GM18517 (cell line): ENCODE results near the gene ME3.

Source experiments
- ATAC-seq: cut with Tn5 transposase; IDR thresholded peaks from one replicate; pipeline ENCODE4 v1.9.1; 2021; ENCODE audit warnings: mild to moderate bottlenecking, moderate library complexity; ENCODE audit not compliant: unreplicated experiment

ME3 gene

DNA sequence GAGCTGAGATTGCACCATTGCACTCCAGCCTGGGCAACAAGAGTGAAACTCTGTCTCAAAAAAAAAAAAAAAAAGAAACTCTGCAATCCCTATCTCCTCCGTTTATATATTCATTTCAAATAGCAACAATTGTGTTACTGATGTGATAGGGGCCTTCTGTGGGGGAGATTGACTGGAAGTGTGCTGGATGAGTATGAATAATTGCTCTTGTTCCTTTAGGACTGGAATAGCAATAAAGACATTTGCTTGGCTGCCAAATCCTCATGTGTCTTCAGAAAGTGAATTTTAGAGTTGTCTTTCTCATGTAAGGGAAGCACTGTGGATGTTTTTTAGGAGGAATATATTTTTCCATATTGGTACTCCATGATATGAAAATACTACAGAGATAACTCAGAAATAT is 21.1 kb upstream of the ME3 start:
- no peak for ATAC-seq

DNA sequence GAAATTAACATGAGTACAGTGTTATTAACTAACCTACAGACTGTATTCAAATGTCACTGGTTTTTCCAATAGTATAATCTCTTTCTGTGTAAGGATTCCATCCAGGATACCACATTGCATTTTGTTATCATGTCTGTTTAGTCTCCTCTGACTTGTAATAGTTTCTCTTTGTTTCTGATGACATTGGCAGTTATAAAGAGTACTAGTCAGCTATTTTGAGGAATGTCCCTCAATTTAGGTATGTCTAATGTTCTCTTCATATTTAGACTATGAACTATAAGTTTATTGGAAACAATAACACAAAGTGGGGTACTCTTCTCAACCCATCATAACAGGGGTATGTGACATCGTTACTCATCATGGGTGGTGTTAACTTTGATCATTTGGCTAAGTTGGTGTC is 20.3 kb upstream of the ME3 start:
- no peak for ATAC-seq

DNA sequence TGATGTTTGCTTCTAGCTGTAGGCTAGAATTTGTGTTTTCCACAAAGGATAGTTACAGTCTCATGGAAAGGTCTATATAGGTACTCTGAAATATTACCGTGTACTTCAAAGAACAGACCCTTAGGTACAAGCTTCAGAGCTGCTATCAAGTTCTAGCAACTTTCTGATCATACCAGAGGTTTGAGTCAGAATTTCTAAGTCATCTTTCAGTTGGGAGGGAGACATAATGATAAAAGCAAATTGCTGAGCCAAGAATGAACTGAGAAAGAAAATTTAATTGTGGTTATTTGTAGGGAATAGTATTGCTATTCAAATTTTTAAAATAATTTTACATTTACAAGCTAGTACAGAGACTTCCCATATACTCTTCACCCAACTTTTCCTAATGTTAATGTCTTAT is 19.9 kb upstream of the ME3 start:
- no peak for ATAC-seq

DNA sequence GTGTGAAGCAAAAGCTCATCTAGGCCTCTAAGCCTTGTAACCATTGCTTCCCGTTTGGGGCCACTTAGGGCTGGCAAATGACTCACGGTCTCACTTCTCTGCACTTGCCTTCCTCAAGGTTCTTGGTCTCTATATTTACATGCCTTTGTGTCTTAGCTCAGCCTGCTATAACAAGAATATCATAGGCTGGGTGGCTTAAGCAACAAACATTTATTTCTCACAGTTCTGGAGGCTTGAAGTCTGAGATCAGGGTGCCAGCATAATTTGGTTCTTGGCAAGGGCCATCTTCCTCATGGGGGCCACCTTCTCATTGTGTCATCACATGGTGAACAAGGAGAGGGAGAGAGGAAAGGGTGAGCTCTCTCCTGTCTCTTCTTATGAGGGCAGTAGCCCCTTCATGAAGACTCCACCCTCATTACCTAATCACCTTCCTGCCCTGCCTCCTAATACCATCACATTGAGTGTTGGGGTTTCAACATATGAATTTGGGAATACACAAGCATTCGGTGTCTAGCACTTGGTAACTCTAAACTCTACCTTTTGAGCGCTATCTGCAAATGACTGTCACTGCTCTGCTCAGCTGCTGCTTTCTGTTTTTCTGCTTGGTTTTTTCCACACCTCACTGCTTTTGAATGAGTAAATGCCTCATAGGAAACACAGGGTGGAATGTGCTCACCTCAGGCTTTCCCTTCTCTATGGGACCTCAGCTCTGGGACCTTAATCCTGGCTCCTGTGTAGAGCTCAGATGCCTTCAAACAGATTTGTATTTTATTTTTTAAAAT is 16.2 kb upstream of the ME3 start:
- no peak for ATAC-seq

DNA sequence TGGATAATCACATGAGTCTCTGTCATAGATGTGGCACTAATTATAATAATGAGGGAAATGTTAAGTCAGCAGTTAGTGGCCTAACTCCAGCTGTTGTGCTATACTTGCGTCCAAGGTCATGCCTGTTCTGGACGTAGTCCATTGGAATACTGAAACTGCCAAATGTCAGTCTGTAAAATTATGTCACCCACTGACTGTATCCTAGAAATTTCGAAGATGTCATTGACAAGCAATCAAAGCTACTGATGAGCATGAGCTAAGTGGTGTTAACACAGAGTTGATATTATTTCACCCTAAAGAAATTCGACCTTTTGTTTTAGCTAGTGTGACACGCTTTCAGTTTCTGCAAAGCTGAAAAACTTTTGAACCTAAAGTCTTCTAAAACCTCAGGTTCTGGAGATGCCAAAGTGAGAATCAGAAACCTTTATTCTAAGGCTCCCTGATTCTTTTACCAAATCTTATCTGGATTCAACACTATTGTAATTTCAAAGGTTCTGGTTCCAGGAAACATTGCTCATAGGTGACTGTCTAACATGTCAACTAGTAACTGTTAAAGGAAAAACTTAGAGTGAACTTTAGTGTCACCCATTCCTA is 14.9 kb upstream of the ME3 start:
- ATAC-seq = no peak

DNA sequence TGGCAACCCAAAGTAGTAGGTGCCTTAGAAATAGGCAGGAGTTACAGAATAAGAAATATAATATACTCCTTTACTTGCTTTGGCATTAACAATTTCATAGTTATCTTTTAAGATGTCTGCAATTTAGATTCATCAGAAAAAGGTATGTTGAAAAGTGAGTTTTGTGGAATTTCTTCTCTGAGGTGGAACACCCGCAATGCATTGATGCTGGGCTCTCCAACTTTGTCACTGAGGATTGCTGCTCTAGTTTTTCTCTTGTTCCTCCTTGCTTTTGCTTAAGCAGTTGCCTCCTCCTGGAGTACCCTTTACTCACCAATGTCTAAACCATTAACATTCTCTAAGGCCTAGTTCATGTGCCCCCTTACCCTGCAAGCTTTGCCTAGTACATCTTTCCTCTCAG is 14.1 kb upstream of the ME3 start:
- no peak for ATAC-seq

DNA sequence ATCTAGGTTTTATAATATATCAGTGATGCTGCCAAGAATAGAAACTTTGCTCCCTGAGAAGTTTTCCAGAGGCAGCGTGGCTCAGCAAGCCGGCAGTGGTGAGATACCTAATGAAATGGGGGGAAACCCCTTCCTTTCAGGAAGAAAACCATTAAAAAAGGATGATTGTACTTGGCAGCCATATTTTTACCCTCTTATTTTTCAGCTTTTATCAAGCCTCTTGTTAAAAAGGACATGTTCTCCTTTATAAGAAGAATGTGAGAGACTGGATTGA is 9.0 kb upstream of the ME3 start:
- no peak for ATAC-seq

DNA sequence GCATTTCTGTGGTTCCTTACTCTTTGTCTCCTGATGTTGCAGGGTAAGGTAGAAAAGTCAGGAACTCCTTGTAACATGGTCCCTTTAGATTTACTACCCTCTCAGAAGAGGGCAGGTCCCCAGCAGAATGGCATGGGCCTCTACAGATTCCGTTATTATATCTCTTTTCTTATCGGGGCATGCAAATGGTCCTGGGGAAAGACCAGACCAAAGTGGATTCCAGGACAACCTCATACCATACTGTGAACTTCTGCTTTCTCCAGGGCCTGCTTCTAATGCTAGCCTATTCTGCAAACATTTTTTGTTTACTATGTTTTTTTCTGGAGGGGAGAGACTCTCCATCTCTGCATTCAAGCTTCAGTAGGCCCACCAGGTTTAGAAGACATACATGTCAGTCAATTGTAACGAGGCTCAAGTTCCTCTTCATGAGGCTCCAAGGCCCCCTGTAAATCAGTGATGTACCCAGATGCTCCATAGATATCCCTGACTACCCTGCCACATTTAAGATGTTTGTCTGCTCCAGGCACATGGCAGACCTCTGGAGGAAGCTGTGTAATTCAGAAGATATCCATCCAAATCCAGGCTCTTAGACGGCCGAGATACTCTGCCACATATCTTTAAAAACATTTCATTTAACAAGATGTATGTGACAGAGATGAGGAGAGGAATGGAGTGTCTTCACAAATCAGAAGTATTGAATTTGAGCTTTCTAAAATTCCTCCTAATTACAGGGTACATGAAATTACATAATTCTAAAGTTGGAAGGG is 8.5 kb upstream of the ME3 start:
- ATAC-seq = no peak

DNA sequence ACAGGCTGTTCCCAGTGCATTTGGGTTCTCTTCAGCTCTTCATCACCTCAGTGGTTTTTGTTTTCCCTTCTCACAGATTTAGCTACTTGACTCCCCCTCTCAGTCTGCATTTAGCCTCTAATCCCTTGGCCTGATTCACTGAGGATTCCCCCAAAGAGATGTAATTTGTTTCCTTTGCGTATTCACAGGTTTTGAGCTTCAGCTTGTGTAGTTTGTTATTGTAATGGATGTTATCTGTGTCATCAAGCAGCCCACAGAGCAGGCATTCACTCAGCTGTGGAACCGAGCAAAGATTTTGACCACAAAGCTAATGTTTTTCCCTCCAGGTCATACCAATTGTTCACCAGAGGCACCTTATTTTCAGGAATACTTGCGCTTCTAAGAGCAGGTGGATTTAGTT is 6.4 kb upstream of the ME3 start:
- ATAC-seq = no peak

DNA sequence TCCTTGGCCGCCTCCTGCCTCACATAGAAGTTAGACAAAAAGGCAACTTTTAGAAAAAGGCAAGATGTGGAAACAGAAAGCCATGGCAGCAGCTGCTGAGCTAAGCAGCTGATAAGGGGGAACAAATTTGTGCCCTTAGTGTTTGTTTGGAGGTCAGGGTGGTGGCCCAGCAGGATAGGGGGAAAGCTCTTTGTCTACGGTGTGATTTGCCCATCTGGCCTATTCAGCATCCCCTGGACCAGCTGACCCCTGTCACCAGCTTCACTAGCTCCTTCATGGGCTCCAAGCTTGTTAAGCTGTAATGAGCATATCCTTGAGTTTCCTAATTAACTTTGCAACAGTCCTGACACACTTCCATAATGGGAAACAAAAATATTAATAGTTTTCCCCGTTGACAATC is 5.9 kb upstream of the ME3 start:
- no peak for ATAC-seq

DNA sequence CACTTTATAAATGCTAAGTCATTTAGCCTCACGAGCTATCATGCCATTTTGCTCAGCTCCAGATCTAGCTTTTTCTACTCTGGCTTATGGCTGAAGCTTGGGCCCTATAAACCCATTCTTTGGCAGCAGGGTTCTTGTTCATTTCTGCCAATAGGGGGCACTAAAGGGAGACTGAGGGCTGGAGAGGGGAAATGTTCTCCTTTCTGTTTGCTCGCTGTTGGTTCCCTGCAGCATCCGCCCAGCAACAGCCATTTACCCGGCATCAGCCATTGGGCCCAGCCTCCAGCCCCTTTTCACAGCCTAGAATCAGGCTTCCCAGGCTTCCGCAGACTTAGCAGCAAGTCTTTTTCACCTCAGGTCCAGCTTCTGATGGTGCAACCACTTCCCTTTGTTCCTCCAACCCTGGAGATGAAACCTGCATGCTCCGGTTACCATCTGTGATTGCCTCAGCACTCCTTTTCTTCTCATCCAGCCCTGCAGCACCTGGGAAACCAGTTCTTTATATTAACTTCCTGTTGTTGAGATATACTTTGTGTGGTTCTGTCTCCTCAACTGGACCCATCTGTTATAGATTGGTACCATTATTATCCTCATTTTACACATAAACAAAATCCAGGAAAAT is 4.2 kb upstream of the ME3 start:
- ATAC-seq = no peak

DNA sequence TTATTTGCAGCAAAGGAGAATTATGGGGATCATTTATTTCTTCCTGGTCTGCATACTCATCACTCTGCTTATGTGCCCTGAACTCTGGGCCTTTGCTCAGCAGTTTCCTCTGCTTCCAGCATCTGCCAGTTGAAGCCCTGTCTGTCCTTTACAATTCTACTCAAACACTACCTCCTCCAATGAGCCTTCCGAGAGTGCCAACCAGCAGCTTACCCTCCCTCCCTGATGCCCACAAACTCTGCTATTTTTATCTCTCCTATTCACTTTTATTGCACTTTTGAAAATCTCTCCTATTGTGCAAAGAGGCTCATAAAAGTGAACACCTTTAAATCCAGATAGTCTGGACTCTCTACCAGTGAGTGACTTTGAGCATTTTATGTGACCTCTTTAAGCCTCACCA is 3.6 kb upstream of the ME3 start:
- ATAC-seq = no peak

DNA sequence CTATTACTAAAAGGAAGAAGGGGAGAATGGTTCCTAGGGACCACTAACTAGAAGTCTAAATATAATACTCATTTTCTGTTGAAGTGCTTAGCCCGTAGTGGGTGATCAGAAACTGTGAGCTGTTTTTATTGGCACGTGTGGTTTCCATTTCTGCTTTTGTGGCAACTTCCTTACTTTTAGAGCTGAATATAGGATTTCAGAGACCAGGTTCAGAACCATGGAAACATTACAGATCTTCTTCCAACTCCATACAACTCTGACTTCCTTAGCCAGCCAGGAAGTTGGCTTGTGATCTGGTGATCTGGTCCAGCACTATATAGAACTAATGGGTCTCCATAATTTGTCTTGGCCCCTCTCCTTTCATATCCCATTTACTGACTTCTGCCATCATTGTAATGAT is 2.6 kb upstream of the ME3 start:
- ATAC-seq = no peak

DNA sequence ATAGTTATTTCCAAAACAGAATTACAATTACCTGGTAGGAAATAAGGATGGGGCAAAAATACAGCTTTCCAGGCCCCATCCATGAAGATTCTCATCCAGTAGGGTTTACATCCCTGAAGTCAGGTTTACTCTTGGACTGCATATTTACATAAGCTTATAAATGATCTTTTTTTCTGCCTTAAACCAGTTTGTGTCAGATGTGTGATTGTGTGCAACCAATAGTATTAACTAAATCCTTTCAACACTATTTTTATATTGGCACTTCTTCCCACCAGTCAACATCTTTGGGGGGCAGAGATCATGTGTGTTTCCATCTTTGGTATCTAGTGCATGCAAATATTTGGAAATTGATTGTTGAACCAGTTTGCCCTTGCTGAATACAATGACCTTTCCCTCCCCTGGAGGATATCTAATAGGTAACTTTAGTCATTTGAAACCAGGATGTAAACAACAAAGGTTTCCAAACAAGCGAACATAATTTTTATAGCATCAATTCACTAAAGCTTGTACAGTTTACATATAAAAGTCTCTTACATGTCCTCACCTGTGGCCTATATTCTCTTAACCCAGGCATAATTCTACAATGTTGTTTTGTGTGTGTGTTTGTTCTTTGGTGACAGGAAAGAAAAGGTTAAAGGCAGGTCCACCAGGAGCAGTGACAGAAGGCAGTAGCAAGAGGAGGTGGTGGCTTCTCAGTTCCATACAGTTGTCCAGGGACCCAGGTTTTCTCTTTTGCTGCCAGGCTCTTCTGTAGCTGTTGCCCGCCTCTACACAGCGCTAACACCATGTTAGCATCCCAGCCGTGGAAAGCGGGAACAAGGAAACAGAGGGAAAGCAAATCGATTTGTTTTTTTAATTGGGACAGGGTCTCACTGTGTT is 1.7 kb upstream of the ME3 start:
- no peak for ATAC-seq

DNA sequence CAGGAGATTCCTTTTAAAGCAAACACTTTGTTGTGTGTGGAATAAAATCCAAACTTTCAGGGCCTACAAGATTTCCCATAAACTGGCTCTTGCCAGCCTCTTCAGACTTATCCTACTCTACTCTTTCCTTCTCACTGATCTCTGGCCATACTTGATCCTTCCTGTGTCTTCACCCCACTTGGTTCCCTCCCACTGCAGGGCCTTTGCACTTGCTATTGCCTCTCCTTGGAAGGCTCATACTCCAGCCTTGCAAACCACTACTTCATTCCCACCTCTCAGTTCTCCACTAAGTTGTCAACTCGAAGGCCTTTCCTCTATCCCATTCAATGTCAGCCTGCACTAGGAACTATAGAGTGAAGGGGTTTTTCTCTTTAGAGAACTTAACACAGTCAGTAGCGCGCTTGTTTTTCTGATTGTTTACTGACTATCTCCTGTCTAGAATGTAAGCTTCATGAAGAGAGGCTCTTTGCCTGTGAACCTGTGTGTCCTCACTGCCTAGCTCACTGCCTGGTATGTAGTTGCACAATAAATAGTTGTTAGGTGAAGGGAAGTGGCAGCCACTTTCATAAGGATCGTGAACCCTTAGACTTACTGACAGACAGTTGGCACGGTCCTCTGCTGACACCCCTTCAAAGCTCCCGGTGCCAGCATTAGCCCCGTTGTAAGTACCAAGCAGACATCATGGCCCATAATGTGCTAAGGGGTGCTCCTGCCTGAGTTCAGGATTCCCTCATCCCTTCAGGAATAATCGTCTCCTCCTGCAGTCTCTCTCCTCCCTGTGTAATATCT is 833 bp upstream of the ME3 start:
- ATAC-seq = no peak

DNA sequence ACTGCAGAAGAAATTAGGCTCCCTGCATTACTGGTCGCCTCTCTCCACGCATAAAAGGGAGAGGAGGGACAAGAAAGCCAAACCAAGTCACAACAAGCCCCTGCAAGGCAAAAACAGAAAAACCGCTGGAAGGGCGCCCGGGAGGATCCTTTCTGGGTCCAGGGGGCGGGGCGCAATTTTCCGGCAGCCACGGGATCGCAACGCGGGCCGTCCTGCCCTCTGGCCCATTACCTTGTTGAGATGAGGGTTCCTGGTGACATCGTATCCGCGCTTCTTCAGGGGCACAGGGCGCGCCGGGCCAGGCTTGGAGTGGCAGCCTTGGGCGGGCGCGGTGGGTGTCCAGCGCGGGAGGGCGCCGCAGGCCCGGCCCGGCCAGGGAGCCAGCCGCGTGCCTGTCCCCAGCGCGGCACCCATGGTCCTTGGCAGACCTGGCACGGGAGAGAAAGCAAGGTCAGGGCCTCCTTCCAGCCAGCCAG is 847 bp downstream of the ME3 start:
- ATAC-seq = no peak

DNA sequence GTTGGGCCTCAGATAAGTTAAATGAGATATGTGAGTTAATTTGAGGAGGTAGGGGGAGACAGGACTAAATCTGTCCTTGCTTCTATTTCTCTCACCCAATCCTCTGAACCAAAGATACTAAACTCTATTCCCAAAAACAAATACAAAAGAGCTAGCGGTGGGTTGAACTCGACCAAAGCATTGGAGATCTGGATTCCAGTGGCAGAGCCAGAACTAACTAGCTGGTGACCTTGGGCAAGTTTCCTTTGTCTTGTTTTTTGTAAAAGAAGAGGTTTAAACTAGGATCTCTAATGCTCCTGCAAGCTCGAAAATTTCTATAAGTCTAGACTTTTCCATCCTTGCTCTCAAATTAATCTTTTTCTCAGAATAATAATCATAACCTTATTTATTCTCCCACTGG is 1.5 kb downstream of the ME3 start:
- no peak for ATAC-seq

DNA sequence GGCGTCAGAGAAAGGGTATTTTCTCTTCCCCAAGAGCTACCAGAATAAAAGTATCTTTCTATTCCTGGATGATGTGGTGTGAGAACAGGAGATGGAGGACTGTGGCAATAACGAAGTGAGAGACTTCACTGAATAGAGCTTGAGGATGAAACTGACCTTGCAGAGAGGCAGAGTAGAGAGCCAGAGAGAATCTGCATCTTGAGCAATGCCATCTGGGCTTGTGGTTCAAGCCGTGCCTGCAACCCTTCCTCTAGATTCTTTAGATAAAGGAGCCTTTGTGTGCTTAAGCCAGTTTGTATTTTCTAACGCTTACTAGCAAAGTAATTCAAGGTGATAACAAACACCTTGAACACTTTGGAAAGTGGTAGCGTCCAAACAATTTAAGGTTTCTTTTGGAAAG is 2.2 kb downstream of the ME3 start:
- ATAC-seq = no peak

DNA sequence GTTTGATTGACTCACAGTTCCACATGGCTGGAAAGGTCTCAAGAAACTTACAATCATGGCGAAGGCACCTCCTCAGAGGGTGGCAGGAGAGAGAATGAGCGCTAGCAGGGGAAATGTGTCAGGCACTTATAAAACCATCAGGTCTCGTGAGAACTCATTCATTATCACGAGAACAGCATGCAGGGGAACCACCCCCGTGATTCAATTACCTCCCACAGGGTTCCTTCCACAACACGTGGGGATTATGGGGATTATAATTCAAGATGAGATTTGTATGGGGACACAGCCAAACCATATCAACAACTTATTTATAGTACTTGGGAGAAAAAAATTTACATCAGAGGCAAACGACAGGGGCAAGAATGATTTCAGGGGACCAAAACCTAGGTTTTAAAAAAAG is 3.0 kb downstream of the ME3 start:
- no peak for ATAC-seq

DNA sequence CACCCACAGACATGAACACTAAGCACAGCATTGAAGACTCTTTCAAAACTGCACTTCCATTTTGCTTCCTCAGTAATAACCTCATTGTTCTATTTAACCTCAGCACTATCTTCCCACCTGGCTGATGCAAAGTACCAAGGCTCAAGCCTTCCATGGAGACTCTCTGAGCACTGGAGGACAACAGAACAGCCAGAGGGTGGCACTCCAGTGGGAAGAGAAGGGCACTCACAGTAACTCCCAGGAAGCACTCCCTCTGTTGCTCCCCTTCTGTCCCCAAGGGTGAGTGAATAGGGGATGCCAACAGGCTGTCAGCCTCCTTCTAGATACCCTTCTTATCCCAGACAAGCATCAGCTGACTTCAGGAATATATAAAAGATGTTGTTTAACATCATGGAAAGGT is 3.5 kb downstream of the ME3 start:
- ATAC-seq = no peak
